NCI-H69 (cell line): ENCODE results near the gene ITPK1.
A peak's percentile ranks its signal among the peaks of the same experiment; 100 is the strongest.

Source experiments
- DNase-seq: peaks from one replicate; lab custom pipeline; 2025; lab: John Stamatoyannopoulos, UW

ITPK1 gene

DNA sequence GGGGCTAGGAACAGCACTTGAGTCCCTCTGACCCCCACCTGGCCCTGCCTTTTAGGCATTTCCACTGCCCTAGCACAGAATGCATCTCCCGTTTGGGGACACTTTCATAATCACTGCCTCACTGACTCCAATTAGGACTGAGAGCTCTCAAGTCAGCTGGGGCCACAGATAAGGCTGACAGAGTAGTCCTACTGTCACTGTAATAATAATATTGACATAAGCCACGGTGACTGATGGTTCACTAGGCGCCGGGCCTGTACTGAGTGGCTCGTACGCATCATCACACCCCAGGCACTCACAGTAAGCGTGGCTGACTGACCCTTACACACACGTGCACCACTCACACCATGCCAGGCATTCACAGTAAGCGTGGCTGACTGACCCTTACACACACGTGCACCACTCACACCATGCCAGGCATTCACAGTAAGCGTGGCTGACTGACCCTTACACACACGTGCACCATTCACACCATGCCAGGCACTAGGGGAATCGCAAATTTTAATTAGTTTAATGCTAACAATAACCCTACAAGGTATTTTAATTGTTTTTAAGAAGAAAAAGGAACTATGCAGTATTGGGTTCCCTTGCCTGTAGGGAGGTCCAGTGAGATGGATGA is 105.1 kb downstream of the ITPK1 start:
- peak; percentile 73 for DNase-seq

DNA sequence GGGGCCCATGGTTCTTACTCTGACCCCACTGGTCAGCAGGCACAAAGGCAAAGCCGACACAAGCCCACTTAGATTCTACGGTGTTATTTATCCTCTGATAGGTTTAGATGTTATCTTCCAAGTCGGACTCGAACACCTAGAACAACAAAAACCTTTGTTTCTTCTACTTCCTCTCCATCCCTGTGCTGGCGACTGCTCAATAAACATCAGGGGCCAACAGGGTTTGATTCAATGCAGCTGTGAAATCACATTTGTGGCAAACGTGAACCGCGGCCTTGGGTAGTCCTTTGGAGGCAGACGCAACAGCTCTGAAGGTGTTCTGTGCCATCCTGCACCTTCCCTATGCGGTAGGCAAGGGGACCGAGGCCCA is 105.6 kb downstream of the ITPK1 start:
- DNase-seq = peak; percentile 44

DNA sequence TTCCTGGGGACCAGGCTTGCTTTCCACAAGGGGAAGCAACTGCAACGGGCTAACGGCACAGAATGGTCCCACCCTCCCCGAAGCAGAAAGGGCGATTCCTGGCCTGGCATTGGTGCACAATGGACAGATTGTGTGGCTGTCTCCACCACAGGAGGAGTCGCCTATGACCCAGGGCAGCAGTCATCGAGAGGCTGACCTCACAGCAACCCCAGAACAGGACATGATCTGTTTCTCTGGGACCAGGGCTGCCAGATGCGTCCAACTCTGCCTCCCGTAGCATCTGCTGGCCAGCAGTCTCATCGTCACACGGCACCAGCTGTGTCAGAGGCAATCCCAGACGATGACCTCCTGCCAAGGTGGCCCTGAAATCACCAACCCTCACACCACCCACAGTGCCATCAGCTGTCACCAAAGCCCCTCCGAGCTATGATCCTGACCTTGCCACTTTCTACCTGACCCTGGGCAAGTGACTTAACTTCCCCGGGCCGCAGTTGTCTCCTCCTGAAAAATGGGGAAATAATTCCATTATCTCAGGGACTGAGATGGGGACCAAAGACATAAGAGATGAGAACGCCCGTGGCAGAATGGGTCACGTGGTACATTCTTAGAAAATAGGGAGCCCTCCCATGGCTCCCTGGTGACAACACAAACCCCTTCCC is 106.1 kb downstream of the ITPK1 start:
- DNase-seq = peak; percentile 11

DNA sequence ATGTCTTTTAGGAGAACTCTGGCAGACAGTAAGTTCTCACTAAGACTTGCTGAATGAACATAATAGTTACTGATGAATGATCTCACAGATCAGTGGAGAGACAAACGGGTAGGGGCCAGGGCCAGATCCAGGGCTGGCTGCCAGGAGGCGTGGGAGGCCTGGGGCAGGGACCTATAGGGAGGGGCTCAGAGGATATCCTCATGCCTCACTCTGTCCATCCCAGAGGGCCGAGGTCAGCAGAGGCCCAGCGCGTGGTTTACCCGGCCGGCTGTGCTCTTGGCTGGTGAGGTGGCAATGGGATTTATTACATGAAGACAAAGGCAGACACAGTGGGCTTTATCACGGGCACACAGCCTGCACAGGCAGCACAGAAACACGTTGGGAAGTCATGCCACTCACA is 107.3 kb downstream of the ITPK1 start:
- DNase-seq = peak; percentile 12

DNA sequence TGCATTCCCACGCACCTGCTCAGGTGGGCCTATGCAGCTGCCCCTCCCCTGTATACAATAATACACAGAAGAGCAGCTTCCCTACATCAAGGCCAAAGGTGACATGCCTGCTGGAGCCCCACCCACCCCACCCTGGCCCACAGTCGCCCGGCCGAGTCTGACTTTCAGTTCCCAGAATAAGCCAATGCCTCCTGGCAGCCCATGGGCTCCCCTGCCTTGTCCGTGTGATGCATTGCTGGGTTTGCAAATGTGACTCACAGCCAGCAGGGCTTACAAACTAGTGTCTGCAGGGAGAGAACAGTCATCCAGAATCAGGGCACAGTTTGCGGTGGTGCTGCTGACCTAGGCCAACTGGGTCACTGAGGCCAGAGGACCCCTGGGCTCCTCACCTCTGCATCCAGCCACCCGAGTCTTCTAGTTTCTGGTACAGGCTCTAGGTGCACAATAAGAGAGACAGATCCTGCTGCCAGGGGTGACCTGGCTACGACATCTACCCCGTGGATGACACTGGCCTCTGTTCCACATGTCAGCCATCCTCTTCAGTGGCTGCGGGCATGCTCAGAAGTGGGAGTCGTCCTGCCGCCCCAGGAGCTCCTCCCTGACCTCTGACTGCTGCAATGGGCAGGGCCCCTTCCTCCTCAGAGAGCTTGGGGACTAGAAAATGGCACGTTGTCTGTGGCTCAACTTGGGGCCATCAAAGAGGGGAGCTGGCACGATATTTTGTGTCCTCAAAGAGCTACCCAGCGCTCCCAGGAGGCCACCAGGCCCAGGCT is 108.3 kb downstream of the ITPK1 start:
- peak; percentile 17 for DNase-seq

DNA sequence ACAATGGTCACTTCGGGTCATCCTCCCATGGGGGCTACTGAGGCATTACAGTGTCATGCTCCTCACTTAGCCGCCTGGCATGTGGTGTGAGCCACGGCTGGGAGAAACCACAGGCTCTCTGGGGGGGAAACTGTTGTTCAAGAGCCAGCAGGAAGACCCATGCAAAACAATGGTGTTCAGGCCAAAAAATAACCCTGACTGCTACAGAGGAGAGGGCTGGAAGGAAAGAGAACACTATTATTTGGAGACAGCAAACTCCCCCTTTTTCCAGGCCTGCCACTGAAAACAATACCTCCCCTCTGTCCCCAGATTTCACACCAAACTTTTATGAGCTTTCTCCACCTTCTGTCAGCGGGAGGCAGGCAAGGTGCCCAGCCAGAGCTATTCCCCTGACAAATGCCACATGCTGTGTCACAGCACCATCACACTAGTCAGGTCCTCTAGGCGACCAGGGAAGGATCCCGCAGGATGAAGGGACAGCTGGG is 109.1 kb downstream of the ITPK1 start:
- peak; percentile 75 for DNase-seq

DNA sequence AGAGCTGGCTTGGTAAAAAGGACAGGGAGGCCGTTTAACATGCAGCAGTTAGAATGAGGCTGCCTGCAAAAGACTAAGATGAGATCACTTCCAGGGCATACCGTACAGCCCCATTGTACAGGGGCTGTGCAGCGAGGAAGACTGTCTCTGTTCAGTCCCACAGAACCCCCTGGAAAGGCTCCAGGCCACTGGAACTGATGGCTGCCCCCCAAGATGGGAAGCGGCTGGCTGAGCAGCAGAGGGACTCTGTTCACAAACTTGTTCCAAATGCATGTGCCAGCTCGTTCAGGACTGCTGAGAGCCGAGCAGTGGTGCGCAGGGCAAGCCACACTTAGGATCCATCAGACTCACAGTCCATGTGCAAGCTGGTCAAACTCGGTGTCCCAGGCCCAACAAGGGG is 109.9 kb downstream of the ITPK1 start:
- DNase-seq = no peak

DNA sequence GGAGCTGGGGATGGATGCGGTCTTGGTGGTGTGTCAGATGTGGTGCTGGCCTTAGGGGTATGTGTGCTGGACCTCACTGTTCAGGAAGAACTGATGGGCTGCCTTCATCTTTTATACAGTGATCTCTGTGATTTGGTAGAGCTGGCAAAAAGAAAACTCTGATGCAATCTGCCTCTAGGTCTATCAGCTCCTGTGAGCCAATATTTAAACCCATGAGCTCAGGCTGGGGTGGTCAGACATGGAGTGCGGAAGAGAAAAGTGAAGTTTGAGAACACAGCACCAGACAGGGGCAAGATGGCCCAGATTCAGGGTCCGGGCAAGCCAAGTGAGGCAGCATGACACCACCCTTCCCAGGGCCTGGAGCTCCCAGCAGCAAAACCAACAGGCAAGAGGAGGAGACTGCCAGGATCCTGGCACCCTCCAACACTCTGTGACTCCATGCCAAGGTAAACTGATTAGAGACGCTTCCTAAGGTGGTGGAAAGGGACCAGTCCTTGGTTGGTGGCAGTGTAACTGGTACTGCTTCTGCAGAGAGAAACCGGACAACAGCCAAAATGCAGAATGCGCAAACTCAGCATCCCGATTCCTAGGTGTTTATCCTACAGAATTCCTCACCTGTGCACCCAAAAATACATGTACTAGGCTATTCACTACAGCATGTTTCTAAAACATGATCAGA is 110.5 kb downstream of the ITPK1 start:
- peak; percentile 17 for DNase-seq

DNA sequence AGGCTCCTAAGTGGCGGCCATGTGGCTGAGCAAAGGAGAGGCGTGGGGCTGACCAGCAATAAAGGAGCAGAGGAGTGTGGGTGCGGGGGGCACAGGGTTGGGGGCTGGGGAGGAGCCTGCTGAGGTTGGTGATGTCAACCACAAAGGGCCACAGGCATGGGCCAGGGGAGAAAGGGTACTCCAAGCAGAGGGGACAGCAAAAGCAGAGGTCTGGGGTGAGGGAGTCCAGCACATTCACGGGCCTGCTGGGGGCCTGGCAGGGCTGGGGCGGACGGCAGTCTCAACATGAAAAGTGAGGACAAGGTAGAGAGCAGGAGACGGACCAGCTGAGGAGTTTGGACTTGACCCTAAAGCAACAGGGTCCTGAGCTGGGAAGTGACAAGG is 111.0 kb downstream of the ITPK1 start:
- DNase-seq = no peak

DNA sequence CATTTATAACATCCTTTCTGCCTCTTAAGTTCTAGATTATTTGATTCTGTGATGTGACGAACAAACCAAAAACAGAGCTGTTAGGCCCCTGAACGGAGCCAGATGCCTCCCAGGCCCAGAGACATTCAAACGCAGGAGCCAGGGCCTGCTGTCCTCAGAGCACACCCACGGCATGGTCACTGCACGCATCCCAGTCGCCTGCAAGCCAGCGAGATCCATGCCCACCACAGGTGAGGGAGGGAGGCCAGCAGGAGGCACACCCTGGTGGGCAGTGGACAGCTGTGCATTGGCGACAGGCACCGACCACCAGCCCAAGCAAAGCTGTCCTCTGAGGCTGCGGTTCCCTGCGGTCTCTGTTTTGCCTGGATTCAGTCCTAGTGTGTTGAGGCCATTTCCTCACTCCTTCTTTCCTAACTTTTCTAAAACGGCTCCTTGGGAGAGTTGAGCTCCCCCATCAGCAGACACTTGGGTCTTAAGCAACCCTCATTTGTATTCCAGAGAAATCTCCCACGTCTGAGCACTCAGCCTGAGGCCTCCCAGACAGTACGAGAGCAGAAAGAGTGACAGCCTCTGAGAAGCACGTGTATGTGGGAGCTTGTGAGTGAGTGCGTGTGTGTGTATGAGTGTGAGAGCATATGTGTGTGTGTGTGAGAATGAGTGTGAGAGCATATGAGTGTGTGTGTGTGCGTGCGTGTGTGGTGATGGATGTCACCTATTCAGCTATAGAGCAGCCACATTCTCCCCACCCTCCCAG is 111.6 kb downstream of the ITPK1 start:
- DNase-seq = no peak

DNA sequence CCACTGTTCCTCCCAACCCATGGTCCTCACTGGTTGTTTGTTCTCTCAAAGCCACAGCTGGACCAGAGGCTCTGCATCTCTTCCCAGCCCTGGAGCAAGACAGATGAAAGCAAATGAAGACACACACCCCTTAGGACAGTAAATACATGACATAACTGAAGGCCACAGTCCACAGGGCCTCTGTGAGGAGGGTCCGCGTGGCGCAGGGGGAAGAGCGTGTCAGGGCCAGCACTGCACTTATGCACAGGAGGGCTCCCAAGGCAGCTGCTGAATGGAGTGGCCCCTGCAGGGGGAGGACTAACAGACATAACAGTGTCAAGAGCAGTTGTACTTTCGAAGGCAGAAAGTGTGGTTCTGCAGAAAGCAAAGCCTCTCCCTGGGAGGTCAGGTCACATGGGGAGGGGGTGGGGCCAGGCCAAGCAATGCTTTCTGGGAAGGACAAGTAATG is 112.8 kb downstream of the ITPK1 start:
- DNase-seq = no peak

DNA sequence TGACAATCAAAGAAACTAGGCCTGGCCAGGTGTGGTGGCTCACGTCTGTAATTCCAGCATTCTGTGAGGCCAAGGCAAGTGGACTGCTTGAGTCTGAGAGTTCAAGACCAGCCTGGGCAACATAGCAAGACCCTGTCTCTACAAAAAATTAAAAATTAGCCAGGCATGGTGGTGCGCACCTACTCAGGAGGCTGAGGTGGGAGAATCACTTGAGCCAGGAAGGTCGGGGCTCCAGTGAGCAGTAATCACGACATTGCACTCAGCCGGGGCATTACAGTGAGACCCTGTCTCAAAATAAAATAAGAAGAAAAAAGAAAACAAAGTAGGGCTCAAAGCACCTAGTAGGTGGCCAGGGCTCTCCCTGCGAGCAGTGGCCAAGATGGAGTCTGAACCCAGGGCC is 113.7 kb downstream of the ITPK1 start:
- no peak for DNase-seq

DNA sequence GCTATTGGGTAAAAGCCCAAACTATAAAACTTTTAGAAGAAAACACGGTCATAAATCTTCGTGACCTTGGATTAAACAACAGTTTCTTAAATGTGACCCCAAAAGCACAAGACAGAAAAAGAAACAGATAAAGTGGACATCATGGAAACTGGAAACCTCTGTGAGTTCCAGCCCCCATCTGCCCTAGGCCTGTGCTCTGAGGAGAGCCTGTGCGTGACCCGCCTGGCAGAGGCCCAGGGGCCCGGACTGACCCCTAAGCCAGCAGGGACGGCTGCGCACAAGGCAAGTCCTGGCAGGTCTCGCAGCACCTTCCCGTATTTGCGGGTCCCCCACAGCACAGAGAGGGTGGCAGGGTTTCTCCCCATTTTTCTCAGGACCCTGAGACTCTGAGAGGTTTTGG is 116.8 kb downstream of the ITPK1 start:
- DNase-seq = no peak

DNA sequence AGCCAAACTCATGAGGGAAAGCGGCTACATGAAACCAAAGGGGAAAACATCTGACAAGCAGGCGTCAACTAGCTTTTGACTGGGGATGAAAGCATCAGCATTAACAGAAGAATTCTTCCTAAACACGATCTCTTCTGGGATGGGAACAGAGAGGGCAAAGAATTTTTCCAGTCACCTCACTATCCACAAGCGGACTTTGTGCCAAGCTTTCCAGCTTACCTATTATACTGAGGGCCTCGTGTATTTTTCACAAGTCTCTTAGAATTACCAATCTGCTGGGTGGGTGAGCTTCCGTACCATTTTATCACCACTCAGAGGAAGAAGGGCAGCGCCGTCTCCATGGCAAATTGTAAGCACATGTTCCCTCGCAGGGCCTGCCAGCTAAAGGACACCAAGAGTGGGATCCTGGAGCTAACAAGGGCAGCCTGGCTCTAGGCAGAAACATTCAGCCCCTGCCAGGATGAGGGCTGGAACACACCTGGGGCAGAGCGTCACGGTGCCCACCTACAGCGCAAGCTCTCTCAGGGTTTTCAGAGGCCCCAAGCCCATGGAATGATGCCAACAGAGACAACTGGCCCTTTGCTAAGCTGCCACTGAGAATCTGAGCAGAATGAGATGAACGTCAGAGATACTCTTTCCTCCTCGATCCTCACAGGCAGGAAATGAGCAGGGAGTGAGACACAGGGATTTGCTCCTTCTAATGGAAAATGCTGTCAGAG is 118.2 kb downstream of the ITPK1 start:
- peak; percentile 68 for DNase-seq

DNA sequence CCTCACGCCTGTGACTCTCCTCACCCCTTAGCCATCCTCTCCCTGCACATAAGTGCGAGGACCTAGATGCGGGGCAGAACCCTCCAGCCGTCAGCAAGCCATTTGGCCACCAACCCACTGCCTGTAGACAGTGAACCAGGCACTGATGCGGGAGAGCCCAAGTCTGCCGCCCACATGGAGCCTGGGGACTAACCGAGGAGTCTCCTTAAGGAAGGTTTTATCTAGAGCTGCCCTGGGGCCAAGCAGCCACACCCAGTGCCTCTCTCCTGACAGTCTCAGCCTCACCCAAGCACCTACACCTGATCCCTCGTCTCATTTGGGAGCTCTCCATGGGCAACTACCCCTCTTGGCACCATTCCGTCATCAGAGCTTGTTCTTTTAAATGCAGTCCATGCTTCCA is 120.1 kb downstream of the ITPK1 start:
- DNase-seq = no peak

DNA sequence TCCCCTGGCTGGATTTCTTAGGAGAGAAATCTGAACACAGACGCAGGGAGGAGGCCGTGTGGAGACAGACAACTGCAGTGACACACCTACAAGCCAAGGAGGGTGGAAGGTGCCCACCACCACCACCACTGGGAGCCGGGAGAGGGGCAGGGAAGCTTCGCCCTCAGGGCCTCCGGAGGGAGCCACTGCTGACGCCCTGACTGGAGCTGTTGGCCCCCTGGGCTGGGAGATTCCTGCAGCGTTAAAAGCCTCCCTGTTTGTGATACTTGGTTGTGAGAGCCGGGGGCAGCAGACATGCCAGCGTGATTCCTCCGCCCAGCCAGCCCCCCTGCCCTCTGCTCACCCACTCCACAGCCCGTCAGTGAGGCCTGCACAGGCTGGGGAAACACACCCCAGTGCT is 120.8 kb downstream of the ITPK1 start:
- DNase-seq = peak; percentile 67

DNA sequence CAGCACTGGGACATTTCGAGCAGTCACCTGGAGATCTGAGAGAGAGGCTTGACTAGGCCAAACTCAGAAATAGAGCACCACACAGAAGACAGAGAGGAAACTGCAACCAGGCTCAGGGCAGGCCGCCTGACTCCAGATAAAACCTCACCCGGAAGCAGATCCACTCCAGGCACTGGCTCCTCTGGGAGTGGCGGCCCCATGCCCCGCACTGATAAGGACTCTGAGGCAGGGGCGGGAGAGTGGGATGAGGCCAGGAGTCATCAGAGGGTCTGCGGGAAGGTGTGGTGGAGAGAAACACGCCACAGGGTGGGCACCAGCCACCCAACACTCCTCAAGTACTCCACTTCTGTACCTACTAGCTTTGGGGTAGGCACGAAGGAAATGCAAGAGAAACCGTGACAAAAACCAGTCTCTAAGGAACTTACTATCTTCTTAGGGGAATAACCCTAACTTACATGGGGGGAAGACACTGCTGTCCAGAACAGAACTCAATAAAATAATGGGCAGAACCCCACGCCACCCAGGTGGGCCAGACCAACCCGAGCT is 121.5 kb downstream of the ITPK1 start:
- no peak for DNase-seq

DNA sequence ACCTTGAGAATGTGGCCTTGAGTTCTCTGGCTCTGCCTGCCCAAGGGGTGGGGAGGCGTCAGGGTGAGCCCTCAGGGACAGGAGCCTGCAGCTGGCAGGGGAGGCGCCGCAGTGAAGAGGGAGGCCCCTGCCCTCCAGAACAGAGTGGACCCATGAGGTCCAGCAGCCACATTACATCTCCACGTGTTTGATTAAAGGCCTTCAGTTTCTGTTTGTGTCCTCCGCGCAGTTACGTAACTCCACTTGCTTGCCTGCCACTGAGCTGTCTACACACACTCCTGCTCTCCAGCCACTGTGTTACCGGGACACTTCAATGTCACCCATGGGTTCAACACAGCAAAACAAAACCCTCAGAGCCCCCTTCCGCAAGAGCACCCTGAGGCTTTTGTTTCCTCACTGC is 122.4 kb downstream of the ITPK1 start:
- DNase-seq = no peak

DNA sequence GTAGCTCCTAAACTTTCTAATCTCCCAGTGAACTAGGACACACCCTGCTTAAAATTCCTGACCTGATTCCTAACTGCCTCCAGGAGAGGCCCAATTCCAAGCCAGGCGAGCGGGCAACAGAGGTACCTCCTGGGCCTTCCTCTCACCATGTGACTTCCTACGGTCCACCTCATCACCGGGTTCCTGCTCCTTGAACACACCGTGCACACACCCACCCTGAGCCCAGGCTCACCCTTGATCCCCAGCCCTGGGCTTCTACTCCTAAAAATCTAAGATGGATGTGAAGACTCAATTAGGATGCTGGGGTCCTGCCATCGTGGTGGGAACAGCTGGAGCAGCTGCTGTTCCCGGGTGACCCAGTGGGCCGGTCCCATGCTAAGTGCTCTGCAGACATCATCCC is 124.2 kb downstream of the ITPK1 start:
- no peak for DNase-seq

DNA sequence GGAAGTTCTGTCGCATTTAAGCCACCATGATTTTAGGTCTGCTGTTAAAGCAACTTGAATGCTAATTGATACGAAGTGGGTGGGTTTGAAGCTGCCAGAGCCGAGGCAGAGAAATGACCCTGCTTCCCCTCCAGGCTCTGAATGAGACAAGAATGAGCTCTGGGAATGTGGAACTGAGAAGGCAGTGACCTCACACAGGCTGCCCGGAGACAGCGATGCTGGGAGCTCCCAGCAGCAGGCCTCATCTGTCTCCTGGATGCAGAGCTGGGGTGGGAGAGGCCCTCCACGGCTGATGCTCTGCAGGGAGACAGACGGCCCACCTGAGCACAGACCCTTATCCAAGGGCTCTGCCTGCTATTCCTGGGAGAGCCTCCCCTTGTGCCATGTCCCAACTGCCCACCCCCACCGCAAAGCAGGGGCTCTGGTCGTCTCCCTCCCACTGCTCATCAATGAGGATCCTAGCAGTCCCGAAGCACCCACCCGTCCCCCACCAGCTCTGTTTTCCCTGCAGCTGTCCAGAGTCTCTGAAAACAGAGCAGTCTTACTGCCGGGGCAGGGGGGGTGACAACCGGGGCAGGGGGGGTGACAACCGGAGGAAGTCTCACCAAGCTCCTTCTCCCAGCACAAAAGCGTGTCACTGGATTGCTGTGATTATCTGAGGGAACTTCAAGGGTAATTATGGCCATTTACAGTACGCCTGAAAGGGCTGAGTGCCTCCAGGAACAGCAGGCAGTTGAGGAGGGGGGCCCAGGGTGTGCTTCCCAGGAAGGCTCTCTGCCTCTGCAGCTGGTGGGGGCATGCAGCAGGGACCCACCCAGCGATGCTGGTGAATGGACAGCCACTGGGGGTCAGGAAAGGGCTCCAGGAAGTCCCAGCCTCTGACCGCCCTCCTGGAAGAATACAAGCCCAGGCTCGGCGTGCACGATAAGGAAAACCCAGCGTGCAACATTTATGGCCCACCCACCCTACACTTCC is 125.0 kb downstream of the ITPK1 start:
- DNase-seq = peak; percentile 85
